ENCODE data around the gene OR14A16. TPM values are rescaled to one million over a fixed set of nuclear protein-coding genes. Genes with fewer than 3 reads are reported as not detected.

The OR14A16 gene
- polyA plus RNA-seq, result not detected
- long read RNA-seq, donor 1, result 0 reads
- long read RNA-seq, donor 2, result 0 reads
- long read RNA-seq, donor 3, result 0 reads
- long read RNA-seq, donor 4, result 0 reads
- long read RNA-seq, donor 5, result 0 reads
- long read RNA-seq, donor 6, result 0 reads
- long read RNA-seq, donor 7, result 0 reads
- long read RNA-seq, donor 8, result 0 reads
- long read RNA-seq, donor 9, result 0 reads
- long read RNA-seq, donor 10, result 0 reads

- FAIRE-seq, result no peak
- Histone ChIP-seq H3K4me3 (ENCODE audit: low read depth in 1 of 3, low read length in 3 of 3) (no peak within 1 kb of the TSS), H3K27ac (ENCODE audit: low read depth in 1 of 3, low read length in 2 of 3) (no peak within 1 kb of the TSS), H3K36me3 (ENCODE audit: control insufficient read depth in 3 of 3, insufficient read depth in 2 of 3, low read depth in 1 of 3, low read length in 3 of 3) (no peaks in the 10 kb centered on the region), H3K4me1 (ENCODE audit: control insufficient read depth in 3 of 3, insufficient read depth in 2 of 3, low read depth in 1 of 3, low read length in 2 of 3) (no peaks in the 10 kb centered on the region), H3K9me3 (ENCODE audit: control insufficient read depth in 2 of 2, insufficient read depth in 1 of 2, low read depth in 1 of 2, low read length in 1 of 2) (peaks cover 0 to 3% of the 10 kb centered on the region in 2 donors), H3K27me3 (ENCODE audit: control insufficient read depth in 3 of 3, insufficient read depth in 3 of 3, low read length in 3 of 3) (no peaks in the 10 kb centered on the region)
- WGBS, 3 donors, result 36 to 53% (median 52%) methylated on average over 6 of the region's 6 CpGs
- no peak for DNase-seq
Measured at GRCh38 chr1:247824023-247824422, at the start of gene OR14A16. Gene OR14A16, minus strand, starts transcription at chr1:247824119. Its CDS starts 8,390 bp downstream, at chr1:247815729.

DNA sequence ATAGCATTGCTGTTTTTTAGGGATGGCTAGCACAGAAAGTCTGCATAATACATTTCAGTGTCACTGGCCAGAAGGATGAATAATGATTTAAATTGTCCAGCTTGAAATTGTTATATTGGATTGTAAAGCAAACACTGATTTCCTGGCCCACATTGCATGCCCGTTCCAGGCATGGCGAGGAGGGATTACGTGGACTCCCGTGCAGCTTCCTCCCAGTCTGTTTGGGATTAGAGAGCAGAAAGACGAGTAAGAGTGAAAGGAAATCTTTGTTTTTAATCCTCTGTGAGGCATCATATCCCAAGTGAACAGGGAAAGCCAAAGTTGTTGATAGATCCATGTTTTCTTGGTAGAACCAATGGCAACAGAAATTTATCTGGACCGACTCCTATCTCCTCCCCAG lies 41.5 kb upstream of the OR14A16 start:
- H3K9me3 ChIP-seq (ENCODE audit: control insufficient read depth in 2 of 2, insufficient read depth in 1 of 2, low read depth in 1 of 2, low read length in 1 of 2), result peaks cover 0 to 9% of the 10 kb centered on the region in 2 donors
- no peak overlapping the region for H3K4me3 ChIP-seq (ENCODE audit: low read depth in 1 of 3, low read length in 3 of 3)
- no peaks in the 10 kb centered on the region for H3K4me1 ChIP-seq (ENCODE audit: control insufficient read depth in 3 of 3, insufficient read depth in 2 of 3, low read depth in 1 of 3, low read length in 2 of 3)
- WGBS, 3 donors, result 73 to 81% (median 80%) methylated on average over 6 of the region's 6 CpGs
- H3K27me3 ChIP-seq (ENCODE audit: control insufficient read depth in 3 of 3, insufficient read depth in 3 of 3, low read length in 3 of 3), result no peaks in the 10 kb centered on the region
- DNase-seq (no peak), FAIRE-seq (no peak)
- H3K36me3 ChIP-seq (ENCODE audit: control insufficient read depth in 3 of 3, insufficient read depth in 2 of 3, low read depth in 1 of 3, low read length in 3 of 3), result no peaks in the 10 kb centered on the region
- no peak overlapping the region for H3K27ac ChIP-seq (ENCODE audit: low read depth in 1 of 3, low read length in 2 of 3)

GRCh38 chr1:247864644-247865043 lies 40.7 kb upstream of the OR14A16 start:
- Histone ChIP-seq H3K36me3 (ENCODE audit: control insufficient read depth in 3 of 3, insufficient read depth in 2 of 3, low read depth in 1 of 3, low read length in 3 of 3) (no peaks in the 10 kb centered on the region), H3K4me1 (ENCODE audit: control insufficient read depth in 3 of 3, insufficient read depth in 2 of 3, low read depth in 1 of 3, low read length in 2 of 3) (no peaks in the 10 kb centered on the region), H3K27me3 (ENCODE audit: control insufficient read depth in 3 of 3, insufficient read depth in 3 of 3, low read length in 3 of 3) (no peaks in the 10 kb centered on the region), H3K4me3 (ENCODE audit: low read depth in 1 of 3, low read length in 3 of 3) (no peak overlapping the region), H3K27ac (ENCODE audit: low read depth in 1 of 3, low read length in 2 of 3) (no peak overlapping the region), H3K9me3 (ENCODE audit: control insufficient read depth in 2 of 2, insufficient read depth in 1 of 2, low read depth in 1 of 2, low read length in 1 of 2) (peaks cover 0 to 5% of the 10 kb centered on the region in 2 donors)
- DNase-seq, result no peak
- 87 to 90% (median 89%) methylated on average over 17 of the region's 17 CpGs for WGBS, 3 donors
- no peak for FAIRE-seq

- FAIRE-seq, result no peak
- WGBS, 3 donors, result 53 to 73% (median 68%) methylated on average over 4 of the region's 4 CpGs
Measured at GRCh38 chr1:247862756-247863155, 38.8 kb upstream of the OR14A16 start.

DNA sequence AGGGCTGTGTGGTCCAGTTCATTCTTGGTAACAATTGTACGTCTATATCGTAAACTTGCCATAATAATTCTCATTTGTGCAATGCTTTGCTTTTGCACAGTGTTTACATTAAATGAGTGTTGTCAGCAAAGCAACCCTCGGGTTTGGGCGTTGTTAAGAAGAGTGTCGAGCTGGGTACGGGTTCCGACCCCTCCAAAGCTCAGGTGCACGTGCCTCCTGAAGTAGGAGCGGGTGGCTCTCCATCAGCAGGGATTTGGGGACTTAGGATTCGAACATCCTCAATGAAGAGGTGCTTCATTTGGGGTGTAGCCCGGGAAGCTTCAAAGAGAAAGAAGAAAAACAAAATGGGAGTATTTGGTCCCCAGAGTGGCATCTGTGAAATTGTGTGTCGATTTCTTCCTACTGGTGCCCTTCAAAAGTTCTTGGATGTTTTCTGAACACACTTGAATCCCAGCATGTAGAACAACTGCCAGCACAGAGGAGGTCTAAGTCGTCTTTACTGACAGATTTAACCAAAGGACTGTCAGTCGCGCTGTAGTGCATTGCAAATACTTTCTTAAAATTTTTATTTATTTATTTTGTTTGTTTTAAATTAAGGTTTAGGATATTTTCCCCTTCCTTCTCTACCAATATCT lies 34.2 kb upstream of the OR14A16 start:
- no peak overlapping the region for H3K4me3 ChIP-seq (ENCODE audit: low read depth in 1 of 3, low read length in 3 of 3)
- no peaks in the 10 kb centered on the region for H3K36me3 ChIP-seq (ENCODE audit: control insufficient read depth in 3 of 3, insufficient read depth in 2 of 3, low read depth in 1 of 3, low read length in 3 of 3)
- H3K9me3 ChIP-seq (ENCODE audit: control insufficient read depth in 2 of 2, insufficient read depth in 1 of 2, low read depth in 1 of 2, low read length in 1 of 2), result no peaks in the 10 kb centered on the region
- H3K27me3 ChIP-seq (ENCODE audit: control insufficient read depth in 3 of 3, insufficient read depth in 3 of 3, low read length in 3 of 3), result peaks cover 0 to 12% (median 5%) of the 10 kb centered on the region in 3 donors
- DNase-seq, result no peak
- no peak overlapping the region for H3K27ac ChIP-seq (ENCODE audit: low read depth in 1 of 3, low read length in 2 of 3)
- FAIRE-seq, result no peak
- H3K4me1 ChIP-seq (ENCODE audit: control insufficient read depth in 3 of 3, insufficient read depth in 2 of 3, low read depth in 1 of 3, low read length in 2 of 3), result no peaks in the 10 kb centered on the region
- 39 to 52% (median 43%) methylated on average over 15 of the region's 15 CpGs for WGBS, 3 donors

More at GRCh38 chr1:247862756-247863155, 38.8 kb upstream of the OR14A16 start:
- Histone ChIP-seq H3K4me1 (ENCODE audit: control insufficient read depth in 3 of 3, insufficient read depth in 2 of 3, low read depth in 1 of 3, low read length in 2 of 3) (no peaks in the 10 kb centered on the region), H3K4me3 (ENCODE audit: low read depth in 1 of 3, low read length in 3 of 3) (no peak overlapping the region), H3K27me3 (ENCODE audit: control insufficient read depth in 3 of 3, insufficient read depth in 3 of 3, low read length in 3 of 3) (peaks cover 0 to 9% (median 0%) of the 10 kb centered on the region in 3 donors), H3K27ac (ENCODE audit: low read depth in 1 of 3, low read length in 2 of 3) (no peak overlapping the region), H3K36me3 (ENCODE audit: control insufficient read depth in 3 of 3, insufficient read depth in 2 of 3, low read depth in 1 of 3, low read length in 3 of 3) (no peaks in the 10 kb centered on the region), H3K9me3 (ENCODE audit: control insufficient read depth in 2 of 2, insufficient read depth in 1 of 2, low read depth in 1 of 2, low read length in 1 of 2) (no peaks in the 10 kb centered on the region)
- no peak for DNase-seq

DNA sequence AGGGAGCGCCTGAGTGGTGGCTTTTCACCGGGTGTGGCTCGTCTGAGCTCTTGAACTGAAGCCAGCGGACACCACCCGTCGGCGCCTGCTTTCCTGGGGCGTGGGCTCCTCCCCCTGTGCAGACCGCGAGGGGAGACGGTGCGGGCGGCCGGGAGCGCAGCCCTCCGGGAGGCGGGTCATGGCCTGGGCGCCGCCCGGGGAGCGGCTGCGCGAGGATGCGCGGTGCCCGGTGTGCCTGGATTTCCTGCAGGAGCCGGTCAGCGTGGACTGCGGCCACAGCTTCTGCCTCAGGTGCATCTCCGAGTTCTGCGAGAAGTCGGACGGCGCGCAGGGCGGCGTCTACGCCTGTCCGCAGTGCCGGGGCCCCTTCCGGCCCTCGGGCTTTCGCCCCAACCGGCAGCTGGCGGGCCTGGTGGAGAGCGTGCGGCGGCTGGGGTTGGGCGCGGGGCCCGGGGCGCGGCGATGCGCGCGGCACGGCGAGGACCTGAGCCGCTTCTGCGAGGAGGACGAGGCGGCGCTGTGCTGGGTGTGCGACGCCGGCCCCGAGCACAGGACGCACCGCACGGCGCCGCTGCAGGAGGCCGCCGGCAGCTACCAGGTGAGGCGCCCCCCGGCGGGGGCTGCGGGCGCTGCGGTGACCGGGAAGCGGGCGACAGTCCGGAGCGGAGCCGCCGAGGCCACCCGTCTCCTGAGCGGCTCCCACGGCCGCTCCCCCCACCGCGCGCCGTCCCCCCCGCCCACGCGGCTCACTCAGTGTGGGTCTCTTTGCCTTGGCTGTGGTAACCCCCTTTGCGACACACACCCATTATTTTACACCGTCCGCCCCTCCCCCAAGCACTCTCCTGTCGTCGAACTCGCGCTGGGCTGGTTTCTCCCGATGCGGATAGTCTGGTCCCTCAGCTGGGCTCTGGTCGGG lies 33.4 kb upstream of the OR14A16 start, which contains the start of gene TRIM58:
TRIM58 (plus strand) TSS at position 119 of the 916 bp plus-strand sequence; CDS start at position 179, 60 bp downstream.
- Histone ChIP-seq H3K36me3 (ENCODE audit: control insufficient read depth in 3 of 3, insufficient read depth in 2 of 3, low read depth in 1 of 3, low read length in 3 of 3) (no peaks in the 10 kb centered on the region), H3K27ac (ENCODE audit: low read depth in 1 of 3, low read length in 2 of 3) (no peak within 1 kb of the TSS), H3K4me3 (ENCODE audit: low read depth in 1 of 3, low read length in 3 of 3) (no peak within 1 kb of the TSS), H3K27me3 (ENCODE audit: control insufficient read depth in 3 of 3, insufficient read depth in 3 of 3, low read length in 3 of 3) (peaks cover 0 to 12% (median 5%) of the 10 kb centered on the region in 3 donors), H3K9me3 (ENCODE audit: control insufficient read depth in 2 of 2, insufficient read depth in 1 of 2, low read depth in 1 of 2, low read length in 1 of 2) (no peaks in the 10 kb centered on the region), H3K4me1 (ENCODE audit: control insufficient read depth in 3 of 3, insufficient read depth in 2 of 3, low read depth in 1 of 3, low read length in 2 of 3) (no peaks in the 10 kb centered on the region)
- peak in 1 of 2 donors; percentile 6 for DNase-seq
- 3 to 31% (median 18%) methylated on average over 62 to 109 of the region's 109 CpGs for WGBS, 3 donors
- FAIRE-seq, result no peak

GRCh38 chr1:247855911-247856310 lies 32.0 kb upstream of the OR14A16 start:
- no peaks in the 10 kb centered on the region for H3K36me3 ChIP-seq (ENCODE audit: control insufficient read depth in 3 of 3, insufficient read depth in 2 of 3, low read depth in 1 of 3, low read length in 3 of 3)
- 78 to 88% (median 82%) methylated on average over 4 of the region's 4 CpGs for WGBS, 3 donors
- FAIRE-seq, result no peak
- no peak overlapping the region for H3K27ac ChIP-seq (ENCODE audit: low read depth in 1 of 3, low read length in 2 of 3)
- H3K27me3 ChIP-seq (ENCODE audit: control insufficient read depth in 3 of 3, insufficient read depth in 3 of 3, low read length in 3 of 3), result peaks cover 0 to 12% (median 5%) of the 10 kb centered on the region in 3 donors
- H3K4me1 ChIP-seq (ENCODE audit: control insufficient read depth in 3 of 3, insufficient read depth in 2 of 3, low read depth in 1 of 3, low read length in 2 of 3), result no peaks in the 10 kb centered on the region
- H3K9me3 ChIP-seq (ENCODE audit: control insufficient read depth in 2 of 2, insufficient read depth in 1 of 2, low read depth in 1 of 2, low read length in 1 of 2), result no peaks in the 10 kb centered on the region
- no peak for DNase-seq
- H3K4me3 ChIP-seq (ENCODE audit: low read depth in 1 of 3, low read length in 3 of 3), result no peak overlapping the region

GRCh38 chr1:247854899-247855545 lies 31.1 kb upstream of the OR14A16 start:
- DNase-seq, result no peak
- H3K4me3 ChIP-seq (ENCODE audit: low read depth in 1 of 3, low read length in 3 of 3), result no peak overlapping the region
- H3K4me1 ChIP-seq (ENCODE audit: control insufficient read depth in 3 of 3, insufficient read depth in 2 of 3, low read depth in 1 of 3, low read length in 2 of 3), result no peaks in the 10 kb centered on the region
- WGBS, 3 donors, result 78 to 84% (median 81%) methylated on average over 14 of the region's 14 CpGs
- no peaks in the 10 kb centered on the region for H3K9me3 ChIP-seq (ENCODE audit: control insufficient read depth in 2 of 2, insufficient read depth in 1 of 2, low read depth in 1 of 2, low read length in 1 of 2)
- H3K27ac ChIP-seq (ENCODE audit: low read depth in 1 of 3, low read length in 2 of 3), result no peak overlapping the region
- H3K36me3 ChIP-seq (ENCODE audit: control insufficient read depth in 3 of 3, insufficient read depth in 2 of 3, low read depth in 1 of 3, low read length in 3 of 3), result no peaks in the 10 kb centered on the region
- H3K27me3 ChIP-seq (ENCODE audit: control insufficient read depth in 3 of 3, insufficient read depth in 3 of 3, low read length in 3 of 3), result peaks cover 0 to 12% (median 5%) of the 10 kb centered on the region in 3 donors
- no peak for FAIRE-seq
